HUES6 (cell line): ENCODE data around the gene TYW3.

ENCODE experiments used
- H3K27ac ChIP-seq: 2 replicates; pipeline ENCODE4 v1.7.0; 2013; ENCODE audit warnings: low read depth, mild to moderate bottlenecking, low read length, inconsistent platforms
- H3K27me3 ChIP-seq: 2 replicates; pipeline ENCODE4 v1.6.1; 2013; ENCODE audit warnings: low read length; ENCODE audit not compliant: control insufficient read depth, insufficient read depth
- H3K36me3 ChIP-seq: 2 replicates; pipeline ENCODE4 v1.6.1; 2013; ENCODE audit warnings: low read length; ENCODE audit not compliant: control insufficient read depth, insufficient read depth
- H3K4me1 ChIP-seq: 2 replicates; pipeline ENCODE4 v1.6.1; 2013; ENCODE audit warnings: low read length; ENCODE audit not compliant: control insufficient read depth, insufficient read depth
- H3K4me3 ChIP-seq: 2 replicates; pipeline ENCODE4 v1.5.1; 2013; ENCODE audit warnings: low read depth, low read length
- H3K9ac ChIP-seq: one replicate; pipeline ENCODE4 v1.6.1; 2013; ENCODE audit warnings: mild to moderate bottlenecking, low read length
- H3K9me3 ChIP-seq: 2 replicates; pipeline ENCODE4 v1.6.1; 2013; ENCODE audit warnings: low read depth, low read length; ENCODE audit not compliant: control insufficient read depth, insufficient read depth

The TYW3 gene

DNA sequence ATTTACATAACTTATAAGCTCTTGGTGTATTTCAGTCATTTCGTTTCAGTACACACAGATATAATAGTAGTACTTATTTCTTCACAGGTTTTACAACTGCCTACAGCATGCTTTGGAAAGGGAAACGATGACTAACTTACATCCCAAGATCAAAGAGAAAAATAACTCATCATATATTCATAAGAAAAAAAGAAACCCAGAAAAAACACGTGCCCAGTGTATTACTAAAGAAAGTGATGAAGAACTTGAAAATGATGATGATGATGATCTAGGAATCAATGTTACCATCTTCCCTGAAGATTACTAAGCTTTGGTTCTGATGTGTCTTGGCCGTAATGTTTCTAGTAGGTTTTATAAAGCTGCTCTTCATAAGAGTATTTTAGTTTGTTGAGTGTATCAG is 30.9 kb downstream of the TYW3 start:
- Histone ChIP-seq H3K27me3 (no peaks in the 10 kb centered on the region), H3K27ac (no peak overlapping the region), H3K4me1 (no peaks in the 10 kb centered on the region), H3K9ac (no peak overlapping the region), H3K9me3 (no peaks in the 10 kb centered on the region), H3K36me3 (peaks cover 30% of the 10 kb centered on the region), H3K4me3 (no peak overlapping the region)

DNA sequence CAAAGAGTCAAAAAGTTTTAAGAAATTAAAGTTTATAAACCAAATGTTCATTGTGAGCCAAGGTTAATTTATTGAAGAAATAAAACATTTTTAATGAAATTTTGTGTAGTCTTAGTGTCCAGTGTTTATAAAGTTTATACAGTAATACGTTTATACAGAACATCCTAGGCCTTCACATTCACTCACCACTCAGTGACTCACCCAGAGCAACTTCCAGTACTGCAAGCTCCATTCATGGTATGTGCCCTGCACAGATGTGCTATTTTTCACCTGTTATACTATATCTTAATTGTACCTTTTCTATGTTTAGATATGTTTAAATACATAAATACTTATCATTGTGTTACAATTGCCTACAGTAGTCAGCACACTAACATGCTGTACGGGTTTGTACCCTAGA is 33.6 kb downstream of the TYW3 start:
- H3K27ac ChIP-seq = no peak overlapping the region
- no peaks in the 10 kb centered on the region for H3K9me3 ChIP-seq
- H3K27me3 ChIP-seq = no peaks in the 10 kb centered on the region
- H3K4me3 ChIP-seq = no peak overlapping the region
- H3K36me3 ChIP-seq = peaks cover 21% of the 10 kb centered on the region
- H3K4me1 ChIP-seq = no peaks in the 10 kb centered on the region
- no peak overlapping the region for H3K9ac ChIP-seq

GRCh38 chr1:74767490-74767889 is 34.5 kb downstream of the TYW3 start:
- H3K9me3 ChIP-seq = no peaks in the 10 kb centered on the region
- no peaks in the 10 kb centered on the region for H3K4me1 ChIP-seq
- no peak overlapping the region for H3K4me3 ChIP-seq
- no peak overlapping the region for H3K27ac ChIP-seq
- peaks cover 14% of the 10 kb centered on the region for H3K36me3 ChIP-seq
- H3K9ac ChIP-seq = no peak overlapping the region
- H3K27me3 ChIP-seq = no peaks in the 10 kb centered on the region

DNA sequence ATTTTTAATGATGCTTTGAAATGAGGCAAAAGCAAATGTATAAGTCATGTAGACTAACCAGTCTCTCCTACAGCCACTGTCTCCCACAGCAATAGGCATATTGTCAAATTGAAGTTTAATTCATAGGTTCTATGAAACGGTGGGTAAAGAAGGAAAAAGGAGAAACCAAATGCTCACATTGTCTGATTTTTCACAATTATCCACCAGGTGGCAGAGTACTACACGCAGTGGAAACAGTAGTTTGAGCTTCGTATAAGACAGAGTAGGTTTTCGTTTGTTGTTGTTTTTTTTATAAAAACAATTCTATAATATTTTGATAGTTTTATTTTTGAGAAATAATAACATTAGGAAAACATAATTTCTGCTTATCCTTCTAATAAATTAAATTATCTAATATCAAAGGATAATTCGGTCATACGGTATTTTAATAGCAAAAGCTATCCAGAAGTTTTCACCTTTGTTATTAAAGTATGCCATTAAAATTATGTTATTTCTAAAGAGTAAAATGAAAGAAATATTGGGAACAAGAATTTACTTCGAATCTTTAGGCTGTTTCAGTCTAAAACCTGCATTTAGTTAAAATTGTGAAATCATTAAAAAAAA is 39.1 kb downstream of the TYW3 start:
- Histone ChIP-seq H3K9ac (no peak overlapping the region), H3K27me3 (no peaks in the 10 kb centered on the region), H3K27ac (no peak overlapping the region), H3K4me3 (no peak overlapping the region), H3K36me3 (no peaks in the 10 kb centered on the region), H3K9me3 (no peaks in the 10 kb centered on the region), H3K4me1 (no peaks in the 10 kb centered on the region)

DNA sequence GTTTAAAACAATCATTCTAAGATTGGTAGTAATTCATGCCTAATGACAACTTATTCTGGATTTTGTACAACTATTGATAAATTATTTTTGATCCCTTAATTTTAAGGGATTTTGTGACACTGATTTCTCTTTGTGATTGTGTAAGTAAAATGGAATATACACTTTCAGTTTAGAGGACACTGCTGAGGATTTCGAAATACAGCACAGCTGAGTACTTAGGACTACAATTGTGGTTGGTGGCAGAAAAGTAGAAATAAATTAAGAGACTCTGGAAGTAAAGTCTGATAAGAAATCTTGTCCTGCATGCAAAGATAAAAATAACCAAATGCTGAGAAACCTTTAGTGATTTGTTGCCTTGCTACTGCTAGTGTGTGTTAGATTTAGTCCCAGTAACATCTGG is 40.0 kb downstream of the TYW3 start:
- no peaks in the 10 kb centered on the region for H3K36me3 ChIP-seq
- no peak overlapping the region for H3K9ac ChIP-seq
- H3K4me1 ChIP-seq = no peaks in the 10 kb centered on the region
- no peaks in the 10 kb centered on the region for H3K27me3 ChIP-seq
- no peaks in the 10 kb centered on the region for H3K9me3 ChIP-seq
- H3K27ac ChIP-seq = no peak overlapping the region
- no peak overlapping the region for H3K4me3 ChIP-seq

DNA sequence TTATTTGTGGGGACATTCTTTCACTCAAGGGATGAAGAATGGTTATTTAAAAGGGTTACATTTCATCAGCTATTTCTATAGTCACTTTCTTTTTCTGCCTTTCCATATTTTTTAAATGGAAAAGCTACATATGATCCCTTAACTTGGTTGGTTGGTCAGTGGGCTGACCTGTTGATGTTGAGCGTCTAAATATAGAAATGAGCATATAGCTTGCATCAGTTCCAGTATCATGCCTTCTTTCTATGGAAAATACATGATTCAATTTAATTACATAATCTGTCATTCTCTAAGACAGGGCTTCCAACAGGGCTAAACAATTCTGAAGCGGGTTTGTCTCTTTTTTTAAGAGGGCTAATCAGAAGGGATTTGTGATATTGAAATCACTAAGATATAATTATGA is 40.6 kb downstream of the TYW3 start:
- Histone ChIP-seq H3K9ac (no peak overlapping the region), H3K27ac (no peak overlapping the region), H3K4me1 (no peaks in the 10 kb centered on the region), H3K36me3 (no peaks in the 10 kb centered on the region), H3K27me3 (no peaks in the 10 kb centered on the region), H3K4me3 (no peak overlapping the region), H3K9me3 (no peaks in the 10 kb centered on the region)

DNA sequence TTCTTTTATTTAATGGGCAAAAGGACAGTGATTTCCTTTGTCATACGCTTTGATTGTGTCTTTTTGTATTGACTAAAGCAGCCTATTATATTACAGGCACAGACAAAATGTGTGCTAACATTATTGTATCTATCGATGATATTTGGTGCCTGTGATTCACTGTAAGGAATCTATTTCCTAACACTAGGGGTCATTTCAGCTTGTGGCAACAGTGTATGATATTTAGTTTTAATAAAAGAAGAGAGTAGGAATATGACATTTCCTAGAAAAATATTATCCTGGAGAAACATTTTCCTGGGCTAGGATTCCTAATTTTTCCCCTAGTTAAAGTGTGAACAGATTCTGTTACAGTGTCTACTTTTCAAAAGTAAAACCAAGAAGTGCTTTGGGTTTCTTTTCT is 42.8 kb downstream of the TYW3 start:
- Histone ChIP-seq H3K4me3 (no peak overlapping the region), H3K36me3 (no peaks in the 10 kb centered on the region), H3K9ac (no peak overlapping the region), H3K4me1 (peaks cover 5% of the 10 kb centered on the region), H3K27me3 (no peaks in the 10 kb centered on the region), H3K9me3 (no peaks in the 10 kb centered on the region), H3K27ac (no peak overlapping the region)

DNA sequence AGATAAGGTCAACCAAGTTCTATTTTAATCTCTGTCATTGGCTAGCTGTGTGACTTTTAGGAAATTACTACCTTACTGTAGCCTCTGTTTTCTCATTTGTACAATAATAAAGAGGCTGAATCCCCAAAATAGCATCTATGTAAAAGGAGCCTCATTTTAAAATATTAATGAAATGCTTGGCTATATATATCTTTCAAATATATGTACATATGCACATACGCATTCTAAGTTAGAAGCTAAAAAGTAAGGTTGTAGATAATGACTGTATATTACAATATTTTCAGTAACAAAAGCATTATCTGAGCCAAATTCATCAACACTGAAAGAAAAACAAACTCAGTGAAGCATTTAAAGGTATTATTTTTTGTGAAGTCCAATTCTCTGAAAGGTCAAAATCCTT is 44.6 kb downstream of the TYW3 start:
- H3K4me1 ChIP-seq = peaks cover 7% of the 10 kb centered on the region
- H3K9me3 ChIP-seq = no peaks in the 10 kb centered on the region
- H3K27me3 ChIP-seq = no peaks in the 10 kb centered on the region
- no peak overlapping the region for H3K9ac ChIP-seq
- H3K36me3 ChIP-seq = no peaks in the 10 kb centered on the region
- no peak overlapping the region for H3K27ac ChIP-seq
- no peak overlapping the region for H3K4me3 ChIP-seq

GRCh38 chr1:74779750-74780149 is 46.8 kb downstream of the TYW3 start:
- Histone ChIP-seq H3K27ac (no peak overlapping the region), H3K36me3 (no peaks in the 10 kb centered on the region), H3K4me3 (no peak overlapping the region), H3K27me3 (no peaks in the 10 kb centered on the region), H3K4me1 (peaks cover 7% of the 10 kb centered on the region), H3K9ac (no peak overlapping the region), H3K9me3 (no peaks in the 10 kb centered on the region)

GRCh38 chr1:74780594-74780993 is 47.6 kb downstream of the TYW3 start:
- no peaks in the 10 kb centered on the region for H3K36me3 ChIP-seq
- H3K27ac ChIP-seq = no peak overlapping the region; the same call in 1 of the 2 replicates
- no peaks in the 10 kb centered on the region for H3K27me3 ChIP-seq
- peaks cover 7% of the 10 kb centered on the region for H3K4me1 ChIP-seq
- no peak overlapping the region for H3K9ac ChIP-seq
- no peaks in the 10 kb centered on the region for H3K9me3 ChIP-seq
- H3K4me3 ChIP-seq = no peak overlapping the region

DNA sequence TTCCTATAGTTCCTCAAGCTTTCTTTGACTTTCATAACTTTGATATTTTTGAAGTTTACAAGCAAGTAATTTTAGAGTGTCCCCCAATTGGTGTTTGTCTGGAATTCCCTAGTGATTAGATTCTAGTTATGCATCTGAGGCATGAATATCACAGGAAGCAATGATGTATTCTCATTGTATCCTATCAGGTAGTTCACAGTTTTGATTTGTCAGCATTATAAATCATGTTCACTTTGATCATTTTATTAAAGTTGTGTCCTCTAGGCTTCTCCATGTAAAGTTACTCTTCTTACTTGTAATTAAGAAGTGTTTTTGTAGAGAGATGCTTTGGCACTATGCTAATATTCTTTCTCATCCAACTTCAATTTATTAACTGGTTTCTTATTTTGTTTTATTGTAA is 53.0 kb downstream of the TYW3 start:
- no peaks in the 10 kb centered on the region for H3K9me3 ChIP-seq
- H3K4me1 ChIP-seq = no peaks in the 10 kb centered on the region; the same call in 1 of the 2 replicates

GRCh38 chr1:74790453-74790852 is 57.5 kb downstream of the TYW3 start:
- Histone ChIP-seq H3K4me3 (no peak overlapping the region), H3K27ac (no peak overlapping the region), H3K36me3 (no peaks in the 10 kb centered on the region), H3K27me3 (no peaks in the 10 kb centered on the region), H3K9ac (no peak overlapping the region), H3K9me3 (no peaks in the 10 kb centered on the region), H3K4me1 (no peaks in the 10 kb centered on the region)

More for the DNA sequence above, 53.0 kb downstream of the TYW3 start:
- no peaks in the 10 kb centered on the region for H3K36me3 ChIP-seq
- no peak overlapping the region for H3K27ac ChIP-seq
- no peak overlapping the region for H3K9ac ChIP-seq
- no peak overlapping the region for H3K4me3 ChIP-seq
- no peaks in the 10 kb centered on the region for H3K27me3 ChIP-seq
